Measurements from ENCODE around the gene COL27A1.
"Not testable (repeated sequence)": the region's sequence is repeated elsewhere in the genome, so short reads cannot be mapped to it uniquely, and the experiment has no call there.

Gene COL27A1

GRCh38 chr9:114123031-114123977 is 32.0 kb upstream of the COL27A1 start:
- no peak for DNase-seq (ENCODE audit: low spot score)

- DNase-seq (ENCODE audit: low spot score) = no peak
These were observed 31.2 kb upstream of the COL27A1 start for GRCh38 chr9:114124138-114124537.

GRCh38 chr9:114124666-114125475 is 30.5 kb upstream of the COL27A1 start:
- no peak for DNase-seq (ENCODE audit: low spot score)

GRCh38 chr9:114125476-114126013 is 29.8 kb upstream of the COL27A1 start:
- no peak for DNase-seq (ENCODE audit: low spot score)

- no peak for DNase-seq (ENCODE audit: low spot score)
These were observed 28.9 kb upstream of the COL27A1 start for GRCh38 chr9:114126247-114127060.

GRCh38 chr9:114128759-114129158 is 26.6 kb upstream of the COL27A1 start:
- DNase-seq (ENCODE audit: low spot score) = not testable (repeated sequence)

GRCh38 chr9:114130141-114130540 is 25.2 kb upstream of the COL27A1 start:
- no peak for DNase-seq (ENCODE audit: low spot score)

GRCh38 chr9:114130624-114131277 is 24.6 kb upstream of the COL27A1 start:
- no peak for DNase-seq (ENCODE audit: low spot score)

- DNase-seq (ENCODE audit: low spot score) = no peak
These were observed 23.4 kb upstream of the COL27A1 start for GRCh38 chr9:114131808-114132549.

- DNase-seq (ENCODE audit: low spot score) = no peak
These were observed 22.8 kb upstream of the COL27A1 start for GRCh38 chr9:114132550-114132918.

- DNase-seq (ENCODE audit: low spot score) = no peak
These were observed 20.4 kb upstream of the COL27A1 start for GRCh38 chr9:114134827-114135396.

- no peak for DNase-seq (ENCODE audit: low spot score)
These were observed 17.5 kb upstream of the COL27A1 start for GRCh38 chr9:114137831-114138230.

GRCh38 chr9:114138552-114138971 is 16.8 kb upstream of the COL27A1 start:
- DNase-seq (ENCODE audit: low spot score) = no peak

GRCh38 chr9:114139071-114139470 is 16.3 kb upstream of the COL27A1 start:
- no peak for DNase-seq (ENCODE audit: low spot score)

- no peak for DNase-seq (ENCODE audit: low spot score)
These were observed 14.9 kb upstream of the COL27A1 start for GRCh38 chr9:114140401-114140800.

GRCh38 chr9:114140850-114141249 is 14.5 kb upstream of the COL27A1 start:
- DNase-seq (ENCODE audit: low spot score) = no peak

GRCh38 chr9:114141553-114142402 is 13.6 kb upstream of the COL27A1 start:
- no peak for DNase-seq (ENCODE audit: low spot score)

GRCh38 chr9:114143234-114143633 is 12.1 kb upstream of the COL27A1 start:
- no peak for DNase-seq (ENCODE audit: low spot score)

GRCh38 chr9:114146735-114147134 is 8.6 kb upstream of the COL27A1 start:
- no peak for DNase-seq (ENCODE audit: low spot score)

All from activated CD4-positive, alpha-beta T cell treated with anti-CD3 and anti-CD28 coated beads, Interleukin-2, Interleukin-4, amounts not matched to agents 100 ng/mL and 50 ng/mL, durations not matched to agents 16 hours and 8 hours (primary cell).